HG03575 (cell line): ENCODE measurements around the gene NOPCHAP1.
"Not testable (repeated sequence)": the region's sequence is repeated elsewhere in the genome, so short reads cannot be mapped to it uniquely, and the experiment has no call there.

Source experiments
- ATAC-seq: cut with Tn5 transposase; IDR thresholded peaks from one replicate; pipeline ENCODE4 v1.9.1; 2021; ENCODE audit not compliant: unreplicated experiment, insufficient number of reproducible peaks, low FRiP score; ENCODE audit errors: extremely low read depth

The NOPCHAP1 gene

DNA sequence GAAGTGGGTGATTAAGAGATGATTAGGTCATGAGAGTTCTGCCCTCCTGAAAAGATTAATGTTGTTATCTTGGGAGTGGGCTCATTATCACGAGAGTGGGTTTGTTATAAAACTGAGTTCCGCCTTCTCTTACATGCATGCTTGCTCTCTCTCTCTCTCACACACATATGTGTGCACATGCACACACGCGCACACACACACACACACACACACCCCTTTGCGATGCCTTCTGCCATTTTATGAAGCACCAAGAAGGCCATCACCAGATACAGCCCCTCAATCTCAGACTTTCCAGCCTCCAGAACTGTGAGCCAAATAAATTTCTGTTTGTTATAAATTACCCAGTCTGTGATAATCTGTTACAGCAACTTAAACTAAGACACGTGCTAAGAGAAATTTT, 22.4 kb upstream of the NOPCHAP1 start:
- no peak for ATAC-seq

DNA sequence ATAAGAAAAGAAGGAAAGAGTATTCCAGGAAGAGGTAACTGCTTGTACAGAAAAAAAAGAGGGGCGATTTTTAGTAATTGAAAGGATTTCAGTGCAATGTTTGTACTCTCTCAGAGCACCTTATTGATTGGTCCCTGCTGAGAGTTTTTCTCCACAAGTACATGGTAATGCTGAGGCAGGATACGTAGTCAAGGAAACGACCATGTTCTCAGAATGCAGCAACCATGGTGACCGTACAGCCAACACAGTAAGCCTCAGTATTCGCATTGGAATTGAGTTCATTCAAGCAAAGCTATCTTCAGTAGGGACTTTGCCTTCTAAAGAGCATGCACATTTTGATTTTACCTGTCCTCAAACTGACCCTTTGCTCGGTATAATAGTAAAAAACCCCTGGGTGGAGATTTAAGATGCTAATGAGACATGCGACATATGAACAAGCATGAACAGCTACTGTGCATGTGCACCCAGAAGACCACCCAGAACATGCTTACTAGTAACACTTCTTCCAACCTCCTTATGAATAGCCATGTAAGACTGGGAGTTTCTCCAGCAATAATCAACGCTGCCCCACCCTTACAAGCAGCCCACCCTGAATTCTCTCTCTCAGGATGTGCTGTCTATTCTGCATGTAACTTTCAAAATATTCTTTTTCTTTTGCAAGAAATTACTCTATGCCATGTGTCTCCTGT, 21.8 kb upstream of the NOPCHAP1 start:
- ATAC-seq, result no peak

DNA sequence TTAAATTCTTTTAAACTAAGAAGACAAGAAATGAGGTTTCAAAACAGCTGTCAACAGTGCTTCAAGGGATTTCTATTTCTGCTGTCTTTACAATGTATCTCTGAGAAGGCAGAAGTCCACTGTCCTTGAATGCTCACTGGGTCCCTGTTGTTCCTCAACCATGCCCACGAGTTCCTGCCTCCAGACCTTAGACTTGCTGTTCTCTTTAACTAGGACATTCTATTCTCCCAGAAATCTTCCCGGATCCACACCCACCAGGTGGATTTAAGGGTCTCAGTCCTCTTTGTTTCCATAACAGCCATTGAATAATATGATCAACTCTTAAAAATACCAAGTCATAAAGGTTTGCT, 21.3 kb upstream of the NOPCHAP1 start:
- ATAC-seq, result no peak

DNA sequence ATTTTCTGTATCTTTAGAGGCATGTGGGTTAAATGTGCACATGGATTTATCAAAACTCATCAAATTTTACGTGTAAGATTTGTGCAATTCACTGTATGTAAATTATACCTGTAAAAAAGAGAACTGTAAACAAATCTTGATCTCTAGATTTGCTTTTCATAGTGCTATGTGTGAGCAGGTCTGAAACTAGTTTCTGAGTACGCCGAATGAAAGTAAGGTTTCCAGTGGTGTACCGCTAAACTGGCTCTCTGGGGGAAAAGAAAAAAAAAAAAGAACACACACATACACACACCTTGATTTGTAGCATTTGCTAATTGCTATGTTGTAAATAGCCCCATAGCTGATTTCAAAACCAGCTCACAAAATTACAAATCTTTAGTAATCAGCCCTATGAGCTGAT, 19.4 kb upstream of the NOPCHAP1 start:
- no peak for ATAC-seq

DNA sequence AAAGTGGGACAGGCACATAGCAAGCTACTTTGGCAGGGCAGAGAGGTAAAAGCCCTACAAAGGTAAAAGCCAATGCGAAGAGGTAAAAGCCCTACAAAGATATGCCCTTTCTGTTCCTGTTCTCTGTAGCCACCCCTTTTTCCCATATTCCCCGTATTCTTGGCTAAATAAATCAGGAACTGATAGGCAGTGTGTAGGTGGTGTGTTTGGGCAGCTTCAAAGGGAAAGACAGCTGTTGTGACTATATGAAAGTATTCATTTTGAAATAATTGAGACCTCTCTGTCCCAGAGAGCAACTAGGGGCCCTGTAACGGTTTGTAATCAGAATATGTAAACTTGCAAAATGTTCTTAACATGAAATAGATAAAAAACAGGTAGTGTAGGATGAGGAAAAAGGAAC, 16.8 kb upstream of the NOPCHAP1 start:
- no peak for ATAC-seq

DNA sequence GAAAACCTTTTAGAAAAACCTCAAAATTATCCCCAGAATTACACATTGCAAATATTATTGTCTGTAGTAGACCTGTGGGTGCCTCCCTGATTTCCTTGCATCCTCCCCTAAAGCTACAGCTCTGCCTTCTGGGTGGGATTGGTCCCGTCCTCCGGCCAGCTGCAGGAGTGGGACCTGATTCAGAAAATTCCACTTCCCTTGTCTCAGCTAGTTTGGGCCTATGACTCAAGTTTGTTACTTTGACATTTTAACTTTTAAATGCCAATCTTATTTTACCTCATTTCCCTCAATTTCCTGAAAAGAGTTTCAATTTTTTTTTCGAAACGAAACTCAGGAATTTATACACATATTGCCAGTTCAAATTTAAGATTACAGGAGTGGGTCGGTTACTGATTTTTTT, 14.8 kb upstream of the NOPCHAP1 start:
- no peak for ATAC-seq

DNA sequence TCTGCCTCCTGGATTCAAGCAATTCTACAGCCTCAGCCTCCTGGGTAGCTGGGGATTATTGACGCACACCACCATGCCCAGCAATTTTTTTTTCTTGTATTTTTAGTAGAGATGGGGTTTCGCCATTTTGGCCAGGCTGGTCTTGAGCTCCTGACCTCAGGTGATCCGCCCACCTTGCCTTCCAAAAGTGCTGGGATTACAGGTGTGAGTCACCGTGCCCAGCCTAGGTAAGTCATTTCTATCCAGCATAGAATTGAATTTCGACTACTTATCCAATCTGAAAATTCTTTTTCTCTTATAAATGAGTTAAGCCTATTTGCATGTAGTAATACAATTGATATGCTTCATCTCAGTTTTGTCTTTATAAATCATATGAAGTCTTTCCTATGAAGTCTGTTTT, 12.9 kb upstream of the NOPCHAP1 start:
- no peak for ATAC-seq

DNA sequence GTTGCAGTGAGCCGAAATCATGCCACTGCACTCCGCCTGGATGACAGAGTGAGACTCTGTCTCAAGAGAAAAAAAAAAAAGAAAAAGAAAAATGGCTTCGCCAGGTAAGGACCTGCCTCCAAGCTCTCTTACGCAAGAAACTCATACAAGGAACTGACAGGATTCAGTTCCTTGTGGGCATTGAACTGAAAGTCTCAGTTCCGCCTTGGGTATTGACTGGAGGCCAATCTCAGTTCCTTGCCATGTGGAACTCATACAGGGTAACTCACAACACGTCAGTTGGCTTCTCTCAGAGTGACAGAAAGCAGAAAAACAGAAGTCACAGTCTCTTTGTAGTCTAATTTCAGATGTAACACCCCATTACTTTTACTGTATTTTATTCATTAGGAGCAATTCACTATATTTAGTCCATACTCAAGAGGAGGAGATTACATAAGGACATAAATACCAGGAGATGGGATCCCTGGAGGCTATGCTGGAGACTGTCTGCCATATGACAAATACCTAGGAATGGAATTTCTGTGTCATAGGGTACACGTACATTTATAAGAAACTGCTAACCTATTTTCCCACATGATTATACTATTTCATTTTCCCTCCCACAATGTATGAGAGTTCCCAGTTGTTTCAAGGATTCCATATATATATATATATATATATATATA, 11.4 kb upstream of the NOPCHAP1 start:
- peak; percentile 92 for ATAC-seq

DNA sequence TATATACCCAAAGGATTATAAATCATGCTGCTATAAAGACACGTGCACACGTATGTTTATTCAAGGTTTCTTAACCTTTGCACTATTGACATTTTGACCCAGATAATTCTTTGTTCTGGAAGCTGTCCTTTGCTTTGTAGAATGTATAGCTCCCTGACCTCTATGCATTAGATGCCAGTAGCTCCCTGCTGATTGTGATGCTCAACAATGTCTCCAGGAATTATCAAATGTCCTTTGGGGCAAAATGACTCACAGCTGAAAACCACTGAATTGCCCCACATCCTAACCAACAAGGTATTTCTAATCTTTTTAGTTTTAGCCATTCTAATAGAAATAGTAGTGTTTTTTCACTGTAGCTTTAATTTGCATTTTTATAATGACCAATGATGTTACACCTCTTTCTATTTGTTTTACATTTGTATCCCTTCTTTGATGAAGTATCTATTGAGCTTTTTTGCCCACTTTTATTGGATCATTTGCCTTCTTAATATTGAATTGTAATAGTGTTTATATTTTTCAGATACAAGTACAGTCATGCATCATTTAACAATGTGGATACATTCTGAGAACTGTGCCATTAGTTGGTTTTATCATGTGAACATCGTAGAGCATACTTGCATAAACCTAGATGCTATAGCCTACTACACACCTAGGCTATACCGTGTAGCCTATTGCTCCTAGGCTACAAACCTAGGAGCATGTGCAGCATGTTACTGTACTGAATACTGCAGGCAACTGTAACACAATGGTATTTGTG, 10.4 kb upstream of the NOPCHAP1 start:
- no peak for ATAC-seq

DNA sequence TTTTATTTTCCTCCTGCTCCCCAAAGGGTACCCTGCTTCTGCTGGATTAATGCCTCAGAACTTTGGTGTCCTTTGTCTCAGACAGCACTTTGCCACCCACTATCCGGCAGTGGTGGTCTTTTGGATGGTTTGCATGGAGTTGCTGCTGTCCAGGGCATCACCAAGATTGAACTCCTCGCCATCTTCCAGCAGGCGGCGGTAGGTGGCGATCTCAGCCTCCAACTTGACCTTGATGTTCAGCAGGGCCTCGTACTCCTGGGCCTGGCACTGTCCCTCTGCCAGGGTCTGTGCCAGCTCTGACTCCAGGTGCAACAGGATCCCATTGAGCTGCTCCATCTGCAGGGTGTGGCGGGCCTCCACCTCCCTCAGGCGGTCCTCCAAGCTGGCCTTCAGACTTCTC, 9.4 kb upstream of the NOPCHAP1 start:
- ATAC-seq, result no peak

DNA sequence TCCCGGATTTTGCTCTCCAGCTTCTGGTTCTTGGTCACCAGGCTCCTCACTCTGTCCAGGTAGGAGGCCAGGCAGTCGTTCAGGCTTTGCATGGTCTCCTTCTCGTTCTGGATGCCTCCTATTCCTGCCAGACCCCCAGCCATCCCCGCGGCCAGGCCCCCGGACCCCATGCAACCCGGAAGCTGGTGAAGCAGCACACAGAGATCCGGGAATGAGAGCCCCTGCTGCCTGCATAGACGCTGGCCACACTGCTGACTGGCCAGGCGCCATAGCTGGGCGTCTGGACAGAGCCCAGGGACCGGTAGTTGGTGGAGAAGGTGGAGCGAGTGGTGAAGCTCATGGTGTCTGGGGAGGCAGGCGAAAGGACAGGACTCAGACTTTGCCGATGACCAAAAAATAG, 8.4 kb upstream of the NOPCHAP1 start:
- ATAC-seq, result not testable (repeated sequence)

DNA sequence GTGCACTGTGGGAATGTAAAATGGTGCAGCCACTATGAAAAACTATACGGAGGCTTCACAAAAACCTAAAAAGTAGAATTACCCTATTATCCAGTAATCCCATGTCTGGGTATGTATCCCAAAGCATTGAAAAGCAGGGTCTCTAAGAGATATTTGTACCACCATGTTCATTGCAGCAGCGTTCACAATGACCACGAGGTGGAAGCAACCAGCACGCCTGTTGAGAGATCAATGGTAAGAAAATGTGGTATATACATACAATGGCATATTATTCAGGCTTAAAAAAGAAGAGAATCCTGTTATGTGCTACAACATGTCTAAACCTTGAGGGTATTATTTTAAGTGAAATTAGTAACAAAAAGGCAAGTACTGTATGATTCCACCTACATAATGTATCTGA, 910 bp upstream of the NOPCHAP1 start:
- ATAC-seq, result no peak

DNA sequence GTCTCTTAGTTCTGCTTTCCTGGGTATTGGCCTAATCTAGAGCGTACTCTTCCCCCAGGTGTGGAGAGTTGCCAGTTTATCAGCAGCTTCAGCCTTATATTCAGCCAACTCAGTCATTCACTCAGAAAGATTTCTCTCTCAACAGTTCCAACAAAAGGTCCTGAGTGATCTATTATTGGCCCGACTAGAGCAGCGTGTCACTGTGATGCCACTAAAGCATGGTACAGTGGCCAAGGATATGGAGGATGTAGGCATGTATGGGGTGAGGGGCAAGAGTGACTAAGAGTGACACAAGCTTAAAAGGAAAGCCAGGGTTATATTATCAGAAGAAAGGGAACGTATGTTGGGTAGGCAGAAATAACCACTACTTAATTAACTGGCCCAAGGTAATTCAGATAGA, 4.8 kb downstream of the NOPCHAP1 start:
- no peak for ATAC-seq

DNA sequence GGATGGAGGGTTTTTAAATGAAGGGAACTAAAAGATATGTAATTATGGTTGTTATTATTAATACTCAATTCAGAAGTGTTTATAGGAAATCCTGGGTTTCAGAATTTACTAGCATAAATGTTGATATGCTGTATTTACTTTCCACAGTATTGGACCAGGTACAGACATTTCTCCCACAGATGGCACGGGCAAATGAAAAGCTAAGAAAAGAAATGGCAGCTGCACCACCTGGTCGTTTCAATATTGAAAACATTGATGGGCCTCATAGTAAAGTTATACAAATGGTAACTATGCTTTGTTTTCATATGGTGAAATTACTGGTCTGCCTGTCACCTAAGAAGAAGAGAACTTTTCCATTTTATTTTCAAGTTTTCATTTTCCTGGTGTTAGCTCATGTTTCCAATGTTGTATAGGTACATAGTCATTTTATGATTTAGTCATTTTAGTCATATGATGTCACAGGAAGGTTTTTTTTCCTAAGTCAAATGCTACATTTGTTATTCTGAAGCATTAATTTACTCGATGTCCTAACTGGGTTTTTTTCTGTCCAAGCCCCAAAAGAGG, 5.5 kb downstream of the NOPCHAP1 start:
- no peak for ATAC-seq

DNA sequence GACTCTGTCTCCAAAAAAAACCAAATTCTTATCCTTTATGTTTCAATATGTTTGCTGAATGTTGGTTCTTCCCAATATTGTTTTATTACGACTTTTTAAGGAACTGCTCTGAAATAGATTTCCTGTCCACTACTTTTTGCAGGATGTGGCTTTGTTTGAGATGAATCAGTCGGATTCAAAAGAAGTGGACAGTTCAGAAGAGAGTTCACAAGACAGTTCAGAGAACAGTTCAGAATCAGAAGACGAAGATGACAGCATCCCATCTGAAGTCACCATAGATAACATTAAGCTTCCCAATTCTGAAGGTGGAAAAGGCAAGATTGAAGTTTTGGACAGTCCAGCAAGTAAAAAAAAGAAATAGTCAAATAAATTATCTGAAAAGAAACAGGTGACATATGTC, 8.2 kb downstream of the NOPCHAP1 start:
- ATAC-seq, result no peak

DNA sequence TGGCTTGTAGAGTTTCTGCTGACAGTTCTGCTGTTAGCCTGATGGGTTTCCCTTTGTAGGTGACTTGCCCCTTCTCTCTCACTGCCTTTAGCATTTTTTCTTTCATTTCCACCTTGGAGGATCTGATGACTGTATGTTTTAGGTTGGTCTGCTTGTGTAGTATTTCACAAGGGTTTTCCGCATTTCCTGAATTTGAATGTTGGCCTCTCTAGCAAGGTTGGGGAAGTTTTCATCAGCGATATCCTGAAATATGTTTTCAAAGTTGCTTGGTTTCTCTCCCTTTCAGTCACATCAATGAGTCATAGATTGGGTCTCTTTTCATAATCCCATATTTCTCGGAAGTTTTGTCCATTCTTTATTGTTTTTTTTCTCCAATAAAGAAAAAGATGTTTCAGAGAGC, 11.4 kb downstream of the NOPCHAP1 start:
- ATAC-seq, result no peak

DNA sequence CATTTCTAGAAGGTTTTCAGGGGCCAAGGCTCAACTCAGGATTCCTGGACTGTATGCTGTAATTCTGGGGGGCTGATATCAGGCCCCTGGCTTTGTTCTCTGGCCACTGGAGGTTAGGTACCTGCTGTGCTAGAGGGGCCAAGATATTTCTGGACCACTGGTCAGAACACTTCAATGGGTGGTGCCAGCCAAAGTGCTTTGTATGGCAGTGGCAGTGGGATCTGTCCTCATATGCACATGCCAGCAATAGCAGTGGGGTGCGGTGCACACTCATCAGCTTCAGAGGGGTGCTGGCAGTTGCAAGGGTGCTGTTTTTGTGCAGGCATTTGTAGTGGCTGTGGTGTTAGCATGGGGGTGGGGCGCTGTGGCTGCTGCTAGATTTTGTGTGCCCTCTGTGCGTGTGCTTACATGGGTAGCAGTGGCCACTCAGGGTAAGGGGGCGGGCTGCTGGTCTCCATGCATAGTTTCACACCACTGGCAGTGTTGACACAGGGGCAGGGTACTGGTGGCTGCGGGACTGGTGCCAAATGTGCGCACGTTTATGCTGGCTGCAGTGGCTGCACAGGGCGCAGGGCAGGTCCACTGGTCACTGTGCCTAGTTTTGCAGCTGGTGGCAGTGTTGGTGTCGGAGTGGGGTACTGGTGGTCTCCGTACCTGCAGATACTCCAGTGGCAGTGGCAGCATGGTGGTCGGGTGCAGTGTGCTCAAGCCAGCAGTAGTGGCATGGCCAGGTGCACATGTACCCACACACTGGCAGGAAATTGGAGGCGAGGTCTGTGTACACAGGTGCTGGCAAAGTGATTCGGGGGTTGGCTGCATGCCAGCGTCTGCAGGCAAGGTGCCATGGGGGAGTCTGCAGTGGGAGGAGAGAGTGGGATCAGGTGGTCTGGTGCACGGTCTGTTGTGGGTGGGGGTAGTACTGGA, 12.6 kb downstream of the NOPCHAP1 start:
- ATAC-seq, result no peak

DNA sequence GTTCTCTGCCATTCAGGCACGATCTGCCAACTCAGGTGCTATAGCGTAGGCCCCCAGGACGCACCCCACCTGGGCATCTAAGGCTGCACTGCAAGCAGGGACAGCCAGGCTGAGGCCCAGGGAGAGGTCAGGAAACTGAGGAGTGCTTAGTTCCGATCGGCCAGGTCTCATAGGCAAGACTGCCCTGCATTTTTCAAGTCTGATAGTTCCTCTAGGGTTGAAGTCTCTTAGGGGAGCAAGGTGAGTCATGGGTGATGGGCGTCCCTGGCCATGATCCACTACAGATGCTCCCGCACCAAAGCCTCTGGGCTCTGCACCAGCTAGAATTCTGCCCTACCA, 13.2 kb downstream of the NOPCHAP1 start:
- no peak for ATAC-seq

DNA sequence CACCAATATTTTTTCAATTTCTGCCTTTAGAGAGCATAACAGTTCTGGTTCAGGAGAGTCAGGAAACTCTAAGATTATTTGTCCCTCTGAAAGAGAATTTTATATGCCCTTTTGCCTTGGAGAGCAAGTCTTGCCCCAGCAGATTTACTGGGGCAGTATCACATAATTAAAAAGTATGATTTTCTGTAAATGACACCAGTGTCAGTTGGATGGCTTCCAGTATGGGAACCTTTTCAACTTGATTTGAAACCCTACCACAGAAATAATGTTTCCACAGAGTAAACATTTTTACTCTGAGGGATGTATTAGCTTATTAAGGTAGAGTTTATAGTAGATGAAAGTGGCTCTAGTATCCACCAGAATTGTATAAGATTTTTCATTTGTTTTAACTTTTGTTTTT, 15.4 kb downstream of the NOPCHAP1 start:
- ATAC-seq, result no peak
